ENCODE data around the gene CPLX1. TPM values are rescaled to one million over a fixed set of nuclear protein-coding genes. Genes with fewer than 3 reads are reported as not detected.

Gene CPLX1
- total and polyA plus RNA-seq, 7 experiments from 2014 or later: 0.17 to 1.9 (median 0.58) TPM; not detected in 1

DNA sequence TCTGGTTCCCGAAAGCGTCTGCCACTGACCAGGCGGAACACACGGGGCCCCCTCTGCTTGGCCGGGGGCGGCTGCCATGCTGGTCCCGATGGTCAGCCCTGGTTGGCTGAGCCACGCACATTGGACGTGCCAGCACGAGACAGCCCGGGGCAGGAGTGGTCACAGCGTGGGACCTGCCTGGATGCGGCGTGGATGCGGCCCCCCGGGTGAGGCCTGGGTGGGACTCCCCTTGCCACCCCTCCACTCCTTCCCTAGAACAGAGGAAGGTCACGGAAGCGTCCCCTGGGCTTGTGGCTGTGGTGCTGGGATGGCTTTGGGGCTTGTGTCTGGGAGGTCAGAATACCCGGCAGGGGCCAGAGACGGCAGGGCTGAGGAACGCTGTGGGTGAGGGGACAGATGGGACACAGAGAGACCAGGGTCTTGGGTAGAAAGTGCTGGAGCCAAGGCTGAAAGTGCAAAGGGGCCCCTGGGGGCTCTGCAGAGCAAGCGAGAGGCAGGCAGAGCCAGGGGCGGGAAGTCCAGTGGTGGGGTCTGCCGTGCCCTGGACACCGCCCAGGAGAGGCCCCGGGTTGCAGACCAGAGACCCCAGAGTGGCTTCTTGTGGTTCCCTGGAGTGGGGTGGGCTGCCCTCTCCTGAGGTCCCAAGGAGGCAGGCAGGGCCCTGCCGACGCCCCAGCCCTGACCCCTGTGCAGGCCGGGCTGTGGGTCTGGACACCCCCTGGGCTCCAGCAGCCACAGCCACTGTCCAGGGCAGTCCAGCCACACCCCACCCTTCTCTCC, 8.6 kb upstream of the CPLX1 start:
- peaks cover 0 to 9% (median 1%) of the 10 kb centered on the region in 5 donors for H3K36me3 Mint-ChIP-seq
- no peak for DNase-seq
- peaks cover 0 to 3% (median 0%) of the 10 kb centered on the region in 5 donors for H3K27me3 Mint-ChIP-seq
- Histone ChIP-seq H3K4me1 (ENCODE audit: control insufficient read depth in 2 of 2, insufficient read depth in 2 of 2, low read length in 2 of 2) (no peaks in the 10 kb centered on the region), H3K27me3 (ENCODE audit: control insufficient read depth in 2 of 2, insufficient read depth in 2 of 2, low read length in 2 of 2) (no peaks in the 10 kb centered on the region), H3K4me3 (ENCODE audit: low read length) (no peak overlapping the region), H3K9me3 (ENCODE audit: control insufficient read depth in 2 of 3, low read length in 3 of 3) (peaks cover 0 to 35% (median 4%) of the 10 kb centered on the region in 3 experiments), H3K27ac (ENCODE audit: low read depth, low read length) (no peak overlapping the region), H3K36me3 (ENCODE audit: control insufficient read depth in 2 of 3, insufficient read depth in 3 of 3, low read length in 3 of 3) (no peaks in the 10 kb centered on the region)
- ATAC-seq: no peak
- ChIA-PET CTCF (no interaction called here), POLR2A (no interaction called here)
- no peak overlapping the region for H3K4me3 Mint-ChIP-seq
- intact Hi-C loops (cut with micrococcal nuclease): no loop called here
- H3K4me1 Mint-ChIP-seq: peaks cover 0 to 4% (median 0%) of the 10 kb centered on the region in 7 donors
- peaks cover 0 to 32% (median 16%) of the 10 kb centered on the region in 11 donors for H3K9me3 Mint-ChIP-seq
- no peak overlapping the region for H3K27ac Mint-ChIP-seq

DNA sequence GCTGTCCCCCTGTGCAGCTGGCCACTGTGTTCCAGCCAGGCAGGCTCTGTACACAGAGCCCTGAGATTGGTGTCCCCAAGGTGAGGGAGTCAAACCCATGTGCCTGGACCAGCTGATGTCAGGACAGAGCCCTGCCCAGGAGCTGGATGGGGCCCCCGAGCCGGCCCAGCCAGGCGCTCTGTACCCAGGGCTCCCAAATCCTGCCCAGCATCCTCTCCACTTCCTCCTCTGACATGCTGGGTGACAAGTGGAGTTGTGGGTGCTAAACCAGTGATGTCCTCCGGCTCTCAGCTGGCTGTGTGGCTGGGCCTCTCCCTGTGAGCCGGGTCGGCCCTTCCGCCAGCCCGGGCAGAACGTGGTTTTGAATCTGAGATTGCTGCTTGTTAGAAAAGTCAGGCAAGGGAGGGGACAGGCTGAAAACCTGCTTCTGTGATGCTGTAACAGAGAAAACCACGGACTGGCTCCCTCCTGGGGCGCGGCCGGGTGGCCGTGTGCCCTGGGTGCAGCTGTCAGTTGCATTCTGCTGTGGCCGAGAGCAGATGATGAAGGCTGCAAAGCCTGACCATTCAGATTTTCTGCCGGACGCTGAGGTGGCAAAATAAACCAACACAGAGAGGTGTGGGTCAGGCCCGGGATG, 7.9 kb upstream of the CPLX1 start:
- Histone ChIP-seq H3K27me3 (ENCODE audit: control insufficient read depth in 2 of 2, insufficient read depth in 2 of 2, low read length in 2 of 2) (no peaks in the 10 kb centered on the region), H3K27ac (ENCODE audit: low read depth, low read length) (no peak overlapping the region), H3K4me3 (ENCODE audit: low read length) (no peak overlapping the region), H3K4me1 (ENCODE audit: control insufficient read depth in 2 of 2, insufficient read depth in 2 of 2, low read length in 2 of 2) (no peaks in the 10 kb centered on the region), H3K9me3 (ENCODE audit: control insufficient read depth in 2 of 3, low read length in 3 of 3) (peaks cover 0 to 35% (median 4%) of the 10 kb centered on the region in 3 experiments), H3K36me3 (ENCODE audit: control insufficient read depth in 2 of 3, insufficient read depth in 3 of 3, low read length in 3 of 3) (no peaks in the 10 kb centered on the region)
- Mint-ChIP-seq H3K27ac (no peak overlapping the region), H3K4me1 (peaks cover 0 to 4% (median 0%) of the 10 kb centered on the region in 7 donors), H3K4me3 (no peak overlapping the region), H3K9me3 (peaks cover 0 to 28% (median 14%) of the 10 kb centered on the region in 11 donors), H3K36me3 (peaks cover 0 to 6% (median 0%) of the 10 kb centered on the region in 5 donors), H3K27me3 (peaks cover 0 to 4% (median 0%) of the 10 kb centered on the region in 5 donors)
- CTCF ChIA-PET: no interaction called here
- intact Hi-C loops (cut with micrococcal nuclease): no loop called here
- DNase-seq (no peak), ATAC-seq (no peak)
- POLR2A ChIA-PET: no interaction called here

DNA sequence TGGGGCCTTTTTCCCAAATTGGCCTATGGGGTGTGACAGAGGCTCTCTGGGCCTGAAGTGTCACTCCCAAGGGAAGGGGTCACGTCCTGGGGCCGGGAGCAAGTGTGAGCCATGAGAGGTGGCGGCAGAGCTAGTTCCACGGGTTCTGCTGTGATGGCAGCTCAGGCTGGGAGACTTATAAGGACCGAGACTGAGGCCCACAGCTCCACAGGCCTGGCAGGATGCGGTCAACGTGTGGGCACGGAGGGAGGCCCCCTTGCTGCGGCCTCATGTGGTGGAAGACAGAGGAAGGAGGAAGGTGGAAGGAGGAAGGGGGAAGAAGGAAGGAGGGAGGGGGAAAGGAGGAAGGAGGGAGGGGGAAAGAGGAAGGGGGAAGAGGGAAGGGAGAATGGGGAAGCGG, 7.2 kb upstream of the CPLX1 start:
- no peak for ATAC-seq

DNA sequence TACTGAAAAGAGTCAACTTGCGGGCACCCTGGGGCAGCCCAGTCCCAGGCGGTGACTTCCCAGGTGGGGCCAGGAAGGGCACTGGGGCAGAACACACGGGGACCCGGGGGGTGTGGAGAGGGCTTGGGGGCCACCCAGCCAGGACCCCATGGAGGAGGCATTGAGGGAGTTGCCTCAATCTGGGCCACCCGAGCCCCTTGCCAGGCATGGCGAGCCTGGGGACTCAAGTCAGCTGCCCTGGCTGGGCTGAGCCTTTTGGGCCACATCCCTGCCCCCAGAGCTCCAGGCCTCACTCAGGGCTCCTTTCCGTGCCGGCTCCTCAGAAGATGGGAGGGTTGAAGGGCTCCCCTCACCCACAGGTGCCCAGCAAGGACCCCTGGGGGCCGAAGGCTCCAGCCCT, 6.6 kb upstream of the CPLX1 start:
- no peaks in the 10 kb centered on the region for H3K36me3 ChIP-seq (ENCODE audit: control insufficient read depth in 2 of 3, insufficient read depth in 3 of 3, low read length in 3 of 3)
- DNase-seq: no peak
- Mint-ChIP-seq H3K36me3 (peaks cover 0 to 5% (median 3%) of the 10 kb centered on the region in 5 donors), H3K27ac (no peak overlapping the region), H3K4me3 (no peak overlapping the region), H3K27me3 (peaks cover 7 to 17% (median 11%) of the 10 kb centered on the region in 5 donors), H3K9me3 (peaks cover 0 to 20% (median 6%) of the 10 kb centered on the region in 11 donors), H3K4me1 (peaks cover 4 to 8% (median 6%) of the 10 kb centered on the region in 7 donors)
- CTCF ChIA-PET: no interaction called here
- H3K27ac ChIP-seq (ENCODE audit: low read depth, low read length): no peak overlapping the region
- H3K4me3 ChIP-seq (ENCODE audit: low read length): no peak overlapping the region
- H3K4me1 ChIP-seq (ENCODE audit: control insufficient read depth in 2 of 2, insufficient read depth in 2 of 2, low read length in 2 of 2): no peaks in the 10 kb centered on the region
- no peak for ATAC-seq
- H3K27me3 ChIP-seq (ENCODE audit: control insufficient read depth in 2 of 2, insufficient read depth in 2 of 2, low read length in 2 of 2): peaks cover 0 to 4% of the 10 kb centered on the region in 2 donors
- intact Hi-C loops (cut with micrococcal nuclease): no loop called here
- peaks cover 0 to 30% (median 4%) of the 10 kb centered on the region in 3 experiments for H3K9me3 ChIP-seq (ENCODE audit: control insufficient read depth in 2 of 3, low read length in 3 of 3)
- POLR2A ChIA-PET: no interaction called here

More for the DNA sequence above, 7.2 kb upstream of the CPLX1 start:
- peaks cover 2 to 4% (median 2%) of the 10 kb centered on the region in 7 donors for H3K4me1 Mint-ChIP-seq
- peaks cover 3 to 11% (median 5%) of the 10 kb centered on the region in 5 donors for H3K27me3 Mint-ChIP-seq
- peaks cover 0 to 26% (median 12%) of the 10 kb centered on the region in 11 donors for H3K9me3 Mint-ChIP-seq
- intact Hi-C loops (cut with micrococcal nuclease): no loop called here
- no peak overlapping the region for H3K27ac Mint-ChIP-seq
- peaks cover 0 to 2% of the 10 kb centered on the region in 2 donors for H3K27me3 ChIP-seq (ENCODE audit: control insufficient read depth in 2 of 2, insufficient read depth in 2 of 2, low read length in 2 of 2)
- H3K36me3 Mint-ChIP-seq: peaks cover 0 to 5% (median under 1%) of the 10 kb centered on the region in 5 donors
- no peak overlapping the region for H3K27ac ChIP-seq (ENCODE audit: low read depth, low read length)
- no peaks in the 10 kb centered on the region for H3K36me3 ChIP-seq (ENCODE audit: control insufficient read depth in 2 of 3, insufficient read depth in 3 of 3, low read length in 3 of 3)
- H3K4me3 ChIP-seq (ENCODE audit: low read length): no peak overlapping the region
- no peak overlapping the region for H3K4me3 Mint-ChIP-seq
- CTCF ChIA-PET: no interaction called here
- peaks cover 0 to 35% (median 4%) of the 10 kb centered on the region in 3 experiments for H3K9me3 ChIP-seq (ENCODE audit: control insufficient read depth in 2 of 3, low read length in 3 of 3)
- POLR2A ChIA-PET: no interaction called here
- no peak for DNase-seq
- H3K4me1 ChIP-seq (ENCODE audit: control insufficient read depth in 2 of 2, insufficient read depth in 2 of 2, low read length in 2 of 2): no peaks in the 10 kb centered on the region

DNA sequence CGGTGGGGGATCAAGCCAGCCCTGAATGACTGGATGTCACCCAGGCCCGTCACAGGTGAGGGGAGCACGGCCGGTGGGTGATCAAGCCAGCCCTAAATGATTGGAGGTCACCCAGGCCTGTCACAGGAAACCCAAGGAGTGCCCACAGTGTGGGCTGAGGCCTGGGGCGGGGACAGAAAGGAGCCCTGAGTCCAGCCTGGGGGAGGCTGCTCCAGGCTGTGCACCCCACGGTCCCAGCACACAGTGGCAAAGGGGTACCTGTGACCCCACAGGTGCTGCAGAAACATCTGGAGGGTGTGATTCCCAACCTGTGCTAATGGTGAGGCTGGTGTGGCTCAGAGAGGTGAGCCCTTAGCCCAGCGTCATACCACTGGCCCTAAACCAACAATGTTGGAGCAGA, 6.2 kb upstream of the CPLX1 start:
- H3K27ac Mint-ChIP-seq: no peak overlapping the region
- Histone ChIP-seq H3K4me1 (ENCODE audit: control insufficient read depth in 2 of 2, insufficient read depth in 2 of 2, low read length in 2 of 2) (no peaks in the 10 kb centered on the region), H3K9me3 (ENCODE audit: control insufficient read depth in 2 of 3, low read length in 3 of 3) (peaks cover 0 to 26% (median 0%) of the 10 kb centered on the region in 3 experiments), H3K27ac (ENCODE audit: low read depth, low read length) (no peak overlapping the region), H3K27me3 (ENCODE audit: control insufficient read depth in 2 of 2, insufficient read depth in 2 of 2, low read length in 2 of 2) (peaks cover 0 to 4% of the 10 kb centered on the region in 2 donors), H3K4me3 (ENCODE audit: low read length) (no peak overlapping the region), H3K36me3 (ENCODE audit: control insufficient read depth in 2 of 3, insufficient read depth in 3 of 3, low read length in 3 of 3) (no peaks in the 10 kb centered on the region)
- intact Hi-C loops (cut with micrococcal nuclease): no loop called here
- H3K4me1 Mint-ChIP-seq: peaks cover 4 to 11% (median 6%) of the 10 kb centered on the region in 7 donors
- ChIA-PET CTCF (no interaction called here), POLR2A (no interaction called here)
- peaks cover 7 to 19% (median 15%) of the 10 kb centered on the region in 5 donors for H3K27me3 Mint-ChIP-seq
- ATAC-seq: no peak
- no peak for DNase-seq
- H3K9me3 Mint-ChIP-seq: peaks cover 0 to 19% (median 3%) of the 10 kb centered on the region in 11 donors
- H3K4me3 Mint-ChIP-seq: no peak overlapping the region
- peaks cover 0 to 5% (median 3%) of the 10 kb centered on the region in 5 donors for H3K36me3 Mint-ChIP-seq

DNA sequence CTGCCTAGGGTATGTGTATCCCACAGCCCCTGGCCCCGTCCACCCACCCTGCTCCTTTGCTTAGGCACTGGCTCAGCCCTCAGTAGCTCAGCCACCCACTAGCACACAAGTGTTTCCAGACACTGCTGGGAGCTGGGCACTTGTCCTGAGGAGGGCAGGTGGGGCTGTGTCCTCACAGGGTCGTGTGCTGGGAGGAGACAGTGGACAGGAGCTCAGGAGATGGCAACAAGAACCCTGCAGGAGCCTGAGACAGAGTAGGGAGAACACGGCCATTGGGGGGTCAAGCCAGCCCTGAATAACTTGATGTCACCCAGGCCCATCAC, 5.5 kb upstream of the CPLX1 start:
- Mint-ChIP-seq H3K27ac (no peak overlapping the region), H3K9me3 (peaks cover 0 to 19% (median 2%) of the 10 kb centered on the region in 11 donors), H3K27me3 (peaks cover 7 to 19% (median 15%) of the 10 kb centered on the region in 5 donors), H3K36me3 (peaks cover 0 to 5% (median 3%) of the 10 kb centered on the region in 5 donors), H3K4me1 (peaks cover 4 to 11% (median 6%) of the 10 kb centered on the region in 7 donors), H3K4me3 (no peak overlapping the region)
- Histone ChIP-seq H3K27me3 (ENCODE audit: control insufficient read depth in 2 of 2, insufficient read depth in 2 of 2, low read length in 2 of 2) (peaks cover 0 to 4% of the 10 kb centered on the region in 2 donors), H3K27ac (ENCODE audit: low read depth, low read length) (no peak overlapping the region), H3K4me1 (ENCODE audit: control insufficient read depth in 2 of 2, insufficient read depth in 2 of 2, low read length in 2 of 2) (no peaks in the 10 kb centered on the region), H3K36me3 (ENCODE audit: control insufficient read depth in 2 of 3, insufficient read depth in 3 of 3, low read length in 3 of 3) (no peaks in the 10 kb centered on the region), H3K4me3 (ENCODE audit: low read length) (no peak overlapping the region), H3K9me3 (ENCODE audit: control insufficient read depth in 2 of 3, low read length in 3 of 3) (peaks cover 0 to 19% (median 0%) of the 10 kb centered on the region in 3 experiments)
- POLR2A ChIA-PET: interaction anchor here (0.7 kb wide), 1 partner anchor 224 kb away, joined by 4 read pairs; no protein-coding TSS in a partner anchor
- ATAC-seq: no peak
- intact Hi-C loops (cut with micrococcal nuclease): no loop called here
- no peak for DNase-seq
- CTCF ChIA-PET: no interaction called here
